Lower lobe of right lung (tissue), 2 donors: ENCODE measurements around the gene FAM240A. TPM values are rescaled to one million over a fixed set of nuclear protein-coding genes. Genes with fewer than 3 reads are reported as not detected.
A peak's percentile ranks its signal among the peaks of the same experiment; 100 is the strongest.

Source experiments
- ATAC-seq, 2 donors: fragments of 200-7000 bp; cut with Tn5 transposase; one replicate each; pipeline ENCODE4 v1.9.1; 2020 to 2022; ENCODE audit warnings: mild to moderate bottlenecking in 2 of 2, moderate library complexity in 2 of 2
- DNase-seq: peaks from one replicate; pipeline ENCODE4 v3.0.0-alpha.2; 2020
- H3K27ac ChIP-seq: fragments of 200-600 bp; one replicate; pipeline ENCODE4 v1.8.0; 2022
- H3K27me3 ChIP-seq: fragments of 200-600 bp; one replicate; pipeline ENCODE4 v1.8.0; 2022; ENCODE audit warnings: low read depth
- H3K36me3 ChIP-seq: fragments of 200-600 bp; one replicate; pipeline ENCODE4 v1.8.0; 2022; ENCODE audit warnings: mild to moderate bottlenecking
- H3K4me1 ChIP-seq: fragments of 200-600 bp; one replicate; pipeline ENCODE4 v1.8.0; 2022
- H3K4me3 ChIP-seq: fragments of 200-600 bp; one replicate; pipeline ENCODE4 v1.8.0; 2022; ENCODE audit warnings: mild to moderate bottlenecking
- H3K9me3 ChIP-seq: fragments of 200-600 bp; one replicate; pipeline ENCODE4 v1.8.0; 2022
- CTCF ChIP-seq: fragments of 200-600 bp; IDR thresholded peaks from one replicate; pipeline ENCODE4 v1.8.0; 2022; ENCODE audit warnings: antibody characterized with exemption, mild to moderate bottlenecking
- intact Hi-C: fragments of 100-400 bp; cut with DNase I; formaldehyde crosslinking; loops from one replicate; pipeline ENCODE4 v1.11.0; 2022
- total RNA-seq: library from RNA; stranded (reverse); fragmentation: NEBNext Ultra II Directional; extraction: Animal tissue kit (Norgen Biotek cat#: 25700); gene quantifications from one replicate; pipeline ENCODE4 v1.2.1, GENCODE V29; 2021
- donor health status: DM: no; HTN: yes; CAD: no; lungs with severe emphysema.

FAM240A gene
- total RNA-seq, 1 donor from 2014 or later: not detected

- Histone ChIP-seq H3K9me3 (no peaks in the 10 kb centered on the region), H3K27ac (no peak overlapping the region), H3K4me3 (no peak overlapping the region), H3K4me1 (peaks cover 9% of the 10 kb centered on the region), H3K27me3 (no peaks in the 10 kb centered on the region), H3K36me3 (no peaks in the 10 kb centered on the region)
- intact Hi-C loops: no loop called here
- DNase-seq: peak; percentile 21
- no peak for ATAC-seq
- no peak for TF ChIP-seq CTCF
Observed at GRCh38 chr3:46661776-46662766, 49.7 kb downstream of the FAM240A start.

GRCh38 chr3:46662771-46663551 is 50.6 kb downstream of the FAM240A start:
- peak; percentile 25 for DNase-seq
- no peak for TF ChIP-seq CTCF
- no peak for ATAC-seq

GRCh38 chr3:46663591-46664135 is 51.3 kb downstream of the FAM240A start:
- no peaks in the 10 kb centered on the region for H3K27me3 ChIP-seq
- H3K4me3 ChIP-seq: no peak overlapping the region
- ATAC-seq: no peak
- peaks cover 9% of the 10 kb centered on the region for H3K4me1 ChIP-seq
- H3K27ac ChIP-seq: no peak overlapping the region
- H3K9me3 ChIP-seq: no peaks in the 10 kb centered on the region
- peak; percentile 15 for DNase-seq
- no peaks in the 10 kb centered on the region for H3K36me3 ChIP-seq
- no peak for TF ChIP-seq CTCF
- intact Hi-C loops: no loop called here

More at GRCh38 chr3:46662771-46663551, 50.6 kb downstream of the FAM240A start:
- H3K27ac ChIP-seq: no peak overlapping the region
- H3K4me1 ChIP-seq: peaks cover 9% of the 10 kb centered on the region
- H3K9me3 ChIP-seq: no peaks in the 10 kb centered on the region
- no peaks in the 10 kb centered on the region for H3K36me3 ChIP-seq
- no peaks in the 10 kb centered on the region for H3K27me3 ChIP-seq
- intact Hi-C loops: no loop called here
- H3K4me3 ChIP-seq: no peak overlapping the region

GRCh38 chr3:46664188-46664970 is 52.1 kb downstream of the FAM240A start:
- no peak overlapping the region for H3K4me3 ChIP-seq
- H3K36me3 ChIP-seq: no peaks in the 10 kb centered on the region
- intact Hi-C loops: no loop called here
- H3K4me1 ChIP-seq: peaks cover 9% of the 10 kb centered on the region
- TF ChIP-seq CTCF: no peak
- DNase-seq: peak; percentile 20
- H3K27ac ChIP-seq: no peak overlapping the region
- H3K27me3 ChIP-seq: no peaks in the 10 kb centered on the region
- no peaks in the 10 kb centered on the region for H3K9me3 ChIP-seq
- ATAC-seq: no peak
